K562 (cell line): ENCODE measurements around the gene FBXL2.

ENCODE experiments used
- CTCF ChIP-seq, 3 experiments: IDR thresholded peaks in 2 of 3; conservative IDR thresholded peaks in 1 of 3; 2 replicates each; pipeline ENCODE4 v1.5.1; 2011 to 2012; ENCODE audit warnings: low read length in 3 of 3, mild to moderate bottlenecking in 3 of 3, control low read depth in 2 of 3, improper control_type of control experiment in 1 of 3, inconsistent platforms in 1 of 3, low read depth in 1 of 3, mixed read lengths in 1 of 3, moderate library complexity in 1 of 3; ENCODE audit not compliant: insufficient read depth in 2 of 3
- FOXA1 ChIP-seq: fragments of 450-650 bp; IDR thresholded peaks from 2 replicates; pipeline ENCODE4 v1.6.1; 2016; ENCODE audit warnings: mild to moderate bottlenecking, borderline replicate concordance
- HMGXB4 ChIP-seq: sonication (generic); formaldehyde crosslinking; IDR thresholded peaks from 2 replicates; pipeline ENCODE4 v1.8.1; 2023; ENCODE audit warnings: mild to moderate bottlenecking, missing genetic modification reagents
- KLF10 ChIP-seq: fragments of 250-450 bp; sonication (Bioruptor Pico); IDR thresholded peaks from 2 replicates; pipeline ENCODE4 v1.6.1; 2021; ENCODE audit warnings: matching md5 sums
- POLR2A ChIP-seq: fragments of 450-650 bp; conservative IDR thresholded peaks from 2 replicates; pipeline ENCODE4 v1.6.1; 2016
- POLR2AphosphoS5 ChIP-seq: IDR thresholded peaks from 2 replicates; pipeline ENCODE4 v1.6.1; 2011; ENCODE audit warnings: mild to moderate bottlenecking, low read depth, low read length, moderate library complexity; ENCODE audit not compliant: control insufficient read depth, insufficient read depth
- SIN3A ChIP-seq, 2 experiments: fragments of 150-350 bp in 1 of 2; IDR thresholded peaks; 2 replicates each; pipeline ENCODE4 v1.6.1; 2011 to 2016; ENCODE audit warnings: borderline replicate concordance in 2 of 2, low read depth in 2 of 2, low read length in 2 of 2, mild to moderate bottlenecking in 2 of 2, moderate library complexity in 2 of 2; ENCODE audit not compliant: control insufficient read depth in 1 of 2
- SOX6 ChIP-seq: fragments of 450-650 bp; IDR thresholded peaks from 2 replicates; pipeline ENCODE4 v1.6.1; 2014; ENCODE audit warnings: mild to moderate bottlenecking
- SP1 ChIP-seq: sonication (generic); formaldehyde crosslinking; IDR thresholded peaks from 2 replicates; pipeline ENCODE4 v1.8.1; 2022; ENCODE audit warnings: mild to moderate bottlenecking, missing genetic modification reagents
- TEAD1 ChIP-seq, 2 experiments: fragments of 450-650 bp in 1 of 2; sonication (generic) in 1 of 2; formaldehyde crosslinking; IDR thresholded peaks; 2 replicates each; pipeline versions ENCODE4 v1.4.0 to v1.8.0; 2020 to 2022; ENCODE audit warnings: mild to moderate bottlenecking in 2 of 2, missing genetic modification reagents in 1 of 2

DNA sequence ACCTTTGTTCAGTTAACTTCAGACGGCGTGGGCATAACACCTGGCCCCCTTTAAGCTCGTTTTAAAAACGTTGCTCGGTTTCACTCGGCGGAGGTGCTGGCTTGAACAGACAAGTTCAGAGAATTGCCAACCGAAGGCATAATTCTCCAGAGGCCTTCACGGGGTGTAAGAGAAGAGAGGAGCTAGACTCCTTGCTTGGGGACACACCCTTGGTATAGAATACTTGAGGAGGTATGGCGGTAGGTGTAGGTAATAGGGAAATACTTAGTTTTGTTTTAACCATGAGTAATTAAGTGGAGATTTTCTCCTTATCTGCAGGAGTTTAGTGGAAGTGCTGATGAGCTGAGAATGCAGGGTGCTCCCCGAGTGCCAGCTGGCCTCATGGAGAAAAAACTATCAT is 921 bp downstream of the FBXL2 start:
- TF ChIP-seq POLR2A (no peak), FOXA1 (no peak), SP1 (no peak), KLF10 (no peak), TEAD1 (CRISPR knock-in tag; IDR thresholded peaks at IDR 0.05) (no peak), CTCF (IDR thresholded peaks at IDR 0.05 in 2 of 3, conservative IDR thresholded peaks at IDR 0.05 in 1 of 3; ENCODE audit: insufficient read depth in 2 of 3, low read depth in 1 of 3, low read length in 3 of 3) (no peak), POLR2AphosphoS5 (no peak), SIN3A (IDR thresholded peaks at IDR 0.05; ENCODE audit: borderline replicate concordance in 2 of 2, control insufficient read depth in 1 of 2, low read depth in 2 of 2, low read length in 2 of 2) (no peak), HMGXB4 (CRISPR knock-in tag) (no peak), SOX6 (no peak)
